Vagina (tissue), 2 donors: ENCODE results near the gene SERP2.

Experiments used
- POLR2A ChIP-seq, 2 donors: fragments of 450-650 bp; IDR thresholded peaks; one replicate each; pipeline ENCODE4 v1.6.1; 2017; ENCODE audit warnings: antibody characterized with exemption in 2 of 2, mild to moderate bottlenecking in 2 of 2, moderate library complexity in 2 of 2
- TF ChIP-seq, protein P1 (sequence below), 3 experiments: fragments of 450-650 bp in 2 of 3; fragments of 200-600 bp in 1 of 3; sonication (generic) in 1 of 3; IDR thresholded peaks; one replicate each; pipeline ENCODE4 v1.5.1; 2017 to 2019; ENCODE audit warnings: antibody characterized with exemption in 3 of 3, mild to moderate bottlenecking in 2 of 3, moderate library complexity in 2 of 3

DNA sequence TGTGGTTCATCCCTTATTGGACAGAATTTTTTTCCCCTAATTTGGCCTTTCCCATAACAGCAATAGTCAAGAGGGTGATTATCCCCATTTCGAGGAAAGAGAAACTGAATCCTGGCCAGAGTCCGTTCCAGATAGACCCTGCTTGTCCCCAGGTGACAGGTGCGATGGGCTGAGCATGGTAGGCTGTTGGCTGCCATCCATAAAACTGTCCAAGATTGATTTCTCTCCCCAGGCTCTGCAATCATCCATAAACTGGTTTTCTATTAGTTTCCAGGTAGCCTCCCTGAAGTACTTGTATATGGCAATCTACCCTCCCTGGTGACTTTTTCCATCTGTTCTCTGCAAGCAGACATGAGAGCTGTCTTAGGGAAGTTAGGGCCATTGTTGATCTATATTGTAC is 25.4 kb downstream of the SERP2 start:
- TF ChIP-seq, protein P1, sequence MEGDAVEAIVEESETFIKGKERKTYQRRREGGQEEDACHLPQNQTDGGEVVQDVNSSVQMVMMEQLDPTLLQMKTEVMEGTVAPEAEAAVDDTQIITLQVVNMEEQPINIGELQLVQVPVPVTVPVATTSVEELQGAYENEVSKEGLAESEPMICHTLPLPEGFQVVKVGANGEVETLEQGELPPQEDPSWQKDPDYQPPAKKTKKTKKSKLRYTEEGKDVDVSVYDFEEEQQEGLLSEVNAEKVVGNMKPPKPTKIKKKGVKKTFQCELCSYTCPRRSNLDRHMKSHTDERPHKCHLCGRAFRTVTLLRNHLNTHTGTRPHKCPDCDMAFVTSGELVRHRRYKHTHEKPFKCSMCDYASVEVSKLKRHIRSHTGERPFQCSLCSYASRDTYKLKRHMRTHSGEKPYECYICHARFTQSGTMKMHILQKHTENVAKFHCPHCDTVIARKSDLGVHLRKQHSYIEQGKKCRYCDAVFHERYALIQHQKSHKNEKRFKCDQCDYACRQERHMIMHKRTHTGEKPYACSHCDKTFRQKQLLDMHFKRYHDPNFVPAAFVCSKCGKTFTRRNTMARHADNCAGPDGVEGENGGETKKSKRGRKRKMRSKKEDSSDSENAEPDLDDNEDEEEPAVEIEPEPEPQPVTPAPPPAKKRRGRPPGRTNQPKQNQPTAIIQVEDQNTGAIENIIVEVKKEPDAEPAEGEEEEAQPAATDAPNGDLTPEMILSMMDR (IDR thresholded peaks at IDR 0.05) = no peak
- TF ChIP-seq POLR2A (IDR thresholded peaks at IDR 0.05) = no peak
